ENCODE results near the gene MSMP. TPM values are rescaled to one million over a fixed set of nuclear protein-coding genes. Genes with fewer than 3 reads are reported as not detected.

Gene MSMP
- total and polyA plus RNA-seq, 2 experiments from 2014 or later: 0.81 TPM; not detected in 1

DNA sequence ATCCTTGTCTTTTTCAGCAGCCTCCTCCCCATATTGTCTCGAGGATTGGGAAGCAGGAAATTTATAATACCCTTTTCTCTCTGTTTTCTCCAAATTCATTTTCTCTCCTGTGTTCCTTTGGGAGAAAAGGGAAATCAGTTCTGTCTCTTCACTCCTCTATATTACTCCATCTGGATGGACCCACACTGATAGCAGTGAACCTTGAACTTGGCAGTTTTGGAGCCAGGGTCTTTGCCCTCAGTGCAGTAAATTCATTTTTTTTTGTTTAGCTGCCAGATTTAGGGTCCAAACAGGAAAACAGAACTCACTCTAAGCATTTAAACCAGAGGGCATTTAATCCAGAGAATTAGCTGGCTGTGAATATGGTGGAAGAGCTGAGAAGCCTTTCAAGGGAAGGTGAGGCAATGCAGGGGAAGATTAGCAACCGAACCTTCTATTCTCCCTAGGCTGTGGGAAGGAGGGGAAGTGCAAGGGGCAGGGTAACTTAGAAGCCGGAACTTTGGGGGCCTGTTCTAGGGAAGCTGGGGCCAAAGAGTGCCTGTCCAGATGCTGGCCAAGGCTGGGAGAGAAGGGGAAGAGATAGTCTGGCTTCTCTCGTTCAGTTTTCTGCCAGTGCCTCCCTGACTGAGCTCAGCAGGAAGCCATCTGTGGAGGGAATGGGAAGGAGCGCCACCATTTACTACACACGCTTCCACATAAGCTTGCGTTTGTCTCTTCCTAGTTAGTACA, 21.0 kb upstream of the MSMP start:
- Mint-ChIP-seq H3K27me3 (ENCODE audit: insufficient read depth, low read depth, poor library complexity) (no peaks in the 10 kb centered on the region), H3K36me3 (ENCODE audit: low read depth) (no peaks in the 10 kb centered on the region), H3K9me3 (no peaks in the 10 kb centered on the region), H3K4me3 (no peak overlapping the region), H3K4me1 (peaks cover 16% of the 10 kb centered on the region), H3K27ac (peak overlapping the region; percentile 88)
- 0 out of 2 replicates have a peak, but pooled peaks cover 4% of the 10 kb centered on the region for H3F3A ChIP-seq (replicated peaks; ENCODE audit: low read depth)
- H3K36me3 ChIP-seq (ENCODE audit: insufficient read depth): no peaks in the 10 kb centered on the region
- peak overlapping the region; percentile 82; the same call in 1 of the 2 replicates for H3K27ac ChIP-seq (ENCODE audit: low read depth)
- H3K9me2 ChIP-seq (ENCODE audit: insufficient read depth): no peaks in the 10 kb centered on the region
- peaks cover 16% of the 10 kb centered on the region for H3K4me1 ChIP-seq (ENCODE audit: insufficient read depth)
- H3K4me2 ChIP-seq: peak overlapping the region; percentile 14; the same call in 1 of the 2 replicates
- peak; percentile 50 for DNase-seq (ENCODE audit: low spot score)
- peak overlapping the region; percentile 35; the same call in 1 of the 2 replicates for H2AFZ ChIP-seq
- H4K20me1 ChIP-seq (replicated peaks; ENCODE audit: insufficient read depth): peaks cover 3% of the 10 kb centered on the region; the same call in 1 of the 2 replicates
- H3K27me3 ChIP-seq (ENCODE audit: insufficient read depth): no peaks in the 10 kb centered on the region
- H3K4me3 ChIP-seq: no peak overlapping the region
- TF ChIP-seq POLR2AphosphoS5 (IDR thresholded peaks at IDR 0.05; ENCODE audit: low read depth) (no peak), NANOG (IDR thresholded peaks at IDR 0.05; ENCODE audit: borderline replicate concordance) (no peak), ETS1 (IDR thresholded peaks at IDR 0.05) (no peak), CTCF (conservative IDR thresholded peaks at IDR 0.05; ENCODE audit: low read depth in 2 of 2) (no peak), EZH2phosphoT487 (IDR thresholded peaks at IDR 0.05; ENCODE audit: unreplicated experiment) (no peak), CREB1 (CRISPR knock-in tag; IDR thresholded peaks at IDR 0.05; ENCODE audit: low read depth) (no peak), EZH2 (IDR thresholded peaks at IDR 0.05; ENCODE audit: low read depth, unreplicated experiment) (no peak)
- TF ChIP-seq, protein P1, sequence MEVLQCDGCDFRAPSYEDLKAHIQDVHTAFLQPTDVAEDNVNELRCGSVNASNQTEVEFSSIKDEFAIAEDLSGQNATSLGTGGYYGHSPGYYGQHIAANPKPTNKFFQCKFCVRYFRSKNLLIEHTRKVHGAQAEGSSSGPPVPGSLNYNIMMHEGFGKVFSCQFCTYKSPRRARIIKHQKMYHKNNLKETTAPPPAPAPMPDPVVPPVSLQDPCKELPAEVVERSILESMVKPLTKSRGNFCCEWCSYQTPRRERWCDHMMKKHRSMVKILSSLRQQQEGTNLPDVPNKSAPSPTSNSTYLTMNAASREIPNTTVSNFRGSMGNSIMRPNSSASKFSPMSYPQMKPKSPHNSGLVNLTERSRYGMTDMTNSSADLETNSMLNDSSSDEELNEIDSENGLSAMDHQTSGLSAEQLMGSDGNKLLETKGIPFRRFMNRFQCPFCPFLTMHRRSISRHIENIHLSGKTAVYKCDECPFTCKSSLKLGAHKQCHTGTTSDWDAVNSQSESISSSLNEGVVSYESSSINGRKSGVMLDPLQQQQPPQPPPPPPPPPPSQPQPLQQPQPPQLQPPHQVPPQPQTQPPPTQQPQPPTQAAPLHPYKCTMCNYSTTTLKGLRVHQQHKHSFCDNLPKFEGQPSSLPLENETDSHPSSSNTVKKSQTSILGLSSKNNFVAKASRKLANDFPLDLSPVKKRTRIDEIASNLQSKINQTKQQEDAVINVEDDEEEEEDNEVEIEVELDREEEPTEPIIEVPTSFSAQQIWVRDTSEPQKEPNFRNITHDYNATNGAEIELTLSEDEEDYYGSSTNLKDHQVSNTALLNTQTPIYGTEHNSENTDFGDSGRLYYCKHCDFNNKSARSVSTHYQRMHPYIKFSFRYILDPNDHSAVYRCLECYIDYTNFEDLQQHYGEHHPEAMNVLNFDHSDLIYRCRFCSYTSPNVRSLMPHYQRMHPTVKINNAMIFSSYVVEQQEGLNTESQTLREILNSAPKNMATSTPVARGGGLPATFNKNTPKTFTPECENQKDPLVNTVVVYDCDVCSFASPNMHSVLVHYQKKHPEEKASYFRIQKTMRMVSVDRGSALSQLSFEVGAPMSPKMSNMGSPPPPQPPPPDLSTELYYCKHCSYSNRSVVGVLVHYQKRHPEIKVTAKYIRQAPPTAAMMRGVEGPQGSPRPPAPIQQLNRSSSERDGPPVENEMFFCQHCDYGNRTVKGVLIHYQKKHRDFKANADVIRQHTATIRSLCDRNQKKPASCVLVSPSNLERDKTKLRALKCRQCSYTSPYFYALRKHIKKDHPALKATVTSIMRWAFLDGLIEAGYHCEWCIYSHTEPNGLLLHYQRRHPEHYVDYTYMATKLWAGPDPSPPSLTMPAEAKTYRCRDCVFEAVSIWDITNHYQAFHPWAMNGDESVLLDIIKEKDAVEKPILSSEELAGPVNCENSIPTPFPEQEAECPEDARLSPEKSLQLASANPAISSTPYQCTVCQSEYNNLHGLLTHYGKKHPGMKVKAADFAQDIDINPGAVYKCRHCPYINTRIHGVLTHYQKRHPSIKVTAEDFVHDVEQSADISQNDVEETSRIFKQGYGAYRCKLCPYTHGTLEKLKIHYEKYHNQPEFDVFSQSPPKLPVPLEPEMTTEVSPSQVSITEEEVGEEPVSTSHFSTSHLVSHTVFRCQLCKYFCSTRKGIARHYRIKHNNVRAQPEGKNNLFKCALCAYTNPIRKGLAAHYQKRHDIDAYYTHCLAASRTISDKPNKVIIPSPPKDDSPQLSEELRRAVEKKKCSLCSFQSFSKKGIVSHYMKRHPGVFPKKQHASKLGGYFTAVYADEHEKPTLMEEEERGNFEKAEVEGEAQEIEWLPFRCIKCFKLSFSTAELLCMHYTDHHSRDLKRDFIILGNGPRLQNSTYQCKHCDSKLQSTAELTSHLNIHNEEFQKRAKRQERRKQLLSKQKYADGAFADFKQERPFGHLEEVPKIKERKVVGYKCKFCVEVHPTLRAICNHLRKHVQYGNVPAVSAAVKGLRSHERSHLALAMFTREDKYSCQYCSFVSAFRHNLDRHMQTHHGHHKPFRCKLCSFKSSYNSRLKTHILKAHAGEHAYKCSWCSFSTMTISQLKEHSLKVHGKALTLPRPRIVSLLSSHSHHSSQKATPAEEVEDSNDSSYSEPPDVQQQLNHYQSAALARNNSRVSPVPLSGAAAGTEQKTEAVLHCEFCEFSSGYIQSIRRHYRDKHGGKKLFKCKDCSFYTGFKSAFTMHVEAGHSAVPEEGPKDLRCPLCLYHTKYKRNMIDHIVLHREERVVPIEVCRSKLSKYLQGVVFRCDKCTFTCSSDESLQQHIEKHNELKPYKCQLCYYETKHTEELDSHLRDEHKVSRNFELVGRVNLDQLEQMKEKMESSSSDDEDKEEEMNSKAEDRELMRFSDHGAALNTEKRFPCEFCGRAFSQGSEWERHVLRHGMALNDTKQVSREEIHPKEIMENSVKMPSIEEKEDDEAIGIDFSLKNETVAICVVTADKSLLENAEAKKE (CRISPR knock-in tag; IDR thresholded peaks at IDR 0.05): no peak
- ATAC-seq: peak; percentile 76
- H3K79me2 ChIP-seq (replicated peaks; ENCODE audit: insufficient read depth): no peaks in the 10 kb centered on the region

Data from GM23338 (cell line).